Measurements from ENCODE around the gene HES6.

DNA sequence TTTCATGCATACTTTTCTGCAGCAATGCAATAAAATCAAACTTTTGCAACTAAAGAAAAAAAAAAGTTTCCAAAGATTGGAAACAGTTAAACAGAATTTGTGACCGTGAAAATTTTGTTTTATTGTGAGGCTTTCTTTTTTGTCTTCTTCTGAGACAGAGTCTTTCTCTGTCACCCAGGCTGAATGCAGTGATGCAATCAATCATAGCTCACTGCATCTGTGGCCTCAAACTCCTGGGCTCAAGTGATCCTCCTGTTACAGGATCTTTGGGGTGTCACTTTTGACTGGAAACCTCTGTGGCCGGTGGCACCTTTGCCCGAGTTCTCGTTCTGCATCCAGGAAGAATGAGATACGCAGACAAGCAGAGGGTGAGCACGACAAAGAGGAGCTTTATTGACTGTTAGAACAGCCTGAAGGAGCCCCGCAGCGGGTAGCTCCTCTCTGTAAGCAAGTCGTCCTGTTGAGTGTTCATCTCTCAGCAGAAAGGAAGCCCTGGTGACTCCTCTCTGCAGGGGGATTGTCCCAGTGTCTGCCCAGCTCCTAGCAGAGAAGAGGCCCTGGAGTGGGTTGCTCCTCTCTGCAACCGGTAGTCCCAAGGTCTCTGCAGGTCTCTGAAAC is 19.5 kb downstream of the HES6 start:
- TF ChIP-seq, protein P1, sequence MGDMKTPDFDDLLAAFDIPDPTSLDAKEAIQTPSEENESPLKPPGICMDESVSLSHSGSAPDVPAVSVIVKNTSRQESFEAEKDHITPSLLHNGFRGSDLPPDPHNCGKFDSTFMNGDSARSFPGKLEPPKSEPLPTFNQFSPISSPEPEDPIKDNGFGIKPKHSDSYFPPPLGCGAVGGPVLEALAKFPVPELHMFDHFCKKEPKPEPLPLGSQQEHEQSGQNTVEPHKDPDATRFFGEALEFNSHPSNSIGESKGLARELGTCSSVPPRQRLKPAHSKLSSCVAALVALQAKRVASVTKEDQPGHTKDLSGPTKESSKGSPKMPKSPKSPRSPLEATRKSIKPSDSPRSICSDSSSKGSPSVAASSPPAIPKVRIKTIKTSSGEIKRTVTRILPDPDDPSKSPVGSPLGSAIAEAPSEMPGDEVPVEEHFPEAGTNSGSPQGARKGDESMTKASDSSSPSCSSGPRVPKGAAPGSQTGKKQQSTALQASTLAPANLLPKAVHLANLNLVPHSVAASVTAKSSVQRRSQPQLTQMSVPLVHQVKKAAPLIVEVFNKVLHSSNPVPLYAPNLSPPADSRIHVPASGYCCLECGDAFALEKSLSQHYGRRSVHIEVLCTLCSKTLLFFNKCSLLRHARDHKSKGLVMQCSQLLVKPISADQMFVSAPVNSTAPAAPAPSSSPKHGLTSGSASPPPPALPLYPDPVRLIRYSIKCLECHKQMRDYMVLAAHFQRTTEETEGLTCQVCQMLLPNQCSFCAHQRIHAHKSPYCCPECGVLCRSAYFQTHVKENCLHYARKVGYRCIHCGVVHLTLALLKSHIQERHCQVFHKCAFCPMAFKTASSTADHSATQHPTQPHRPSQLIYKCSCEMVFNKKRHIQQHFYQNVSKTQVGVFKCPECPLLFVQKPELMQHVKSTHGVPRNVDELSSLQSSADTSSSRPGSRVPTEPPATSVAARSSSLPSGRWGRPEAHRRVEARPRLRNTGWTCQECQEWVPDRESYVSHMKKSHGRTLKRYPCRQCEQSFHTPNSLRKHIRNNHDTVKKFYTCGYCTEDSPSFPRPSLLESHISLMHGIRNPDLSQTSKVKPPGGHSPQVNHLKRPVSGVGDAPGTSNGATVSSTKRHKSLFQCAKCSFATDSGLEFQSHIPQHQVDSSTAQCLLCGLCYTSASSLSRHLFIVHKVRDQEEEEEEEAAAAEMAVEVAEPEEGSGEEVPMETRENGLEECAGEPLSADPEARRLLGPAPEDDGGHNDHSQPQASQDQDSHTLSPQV (IDR thresholded peaks at IDR 0.05) = no peak
- TF ChIP-seq, protein P2, sequence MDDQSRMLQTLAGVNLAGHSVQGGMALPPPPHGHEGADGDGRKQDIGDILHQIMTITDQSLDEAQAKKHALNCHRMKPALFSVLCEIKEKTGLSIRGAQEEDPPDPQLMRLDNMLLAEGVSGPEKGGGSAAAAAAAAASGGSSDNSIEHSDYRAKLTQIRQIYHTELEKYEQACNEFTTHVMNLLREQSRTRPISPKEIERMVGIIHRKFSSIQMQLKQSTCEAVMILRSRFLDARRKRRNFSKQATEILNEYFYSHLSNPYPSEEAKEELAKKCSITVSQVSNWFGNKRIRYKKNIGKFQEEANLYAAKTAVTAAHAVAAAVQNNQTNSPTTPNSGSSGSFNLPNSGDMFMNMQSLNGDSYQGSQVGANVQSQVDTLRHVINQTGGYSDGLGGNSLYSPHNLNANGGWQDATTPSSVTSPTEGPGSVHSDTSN (IDR thresholded peaks at IDR 0.05; ENCODE audit: insufficient replicate concordance, low read depth, low read length) = no peak
- TF ChIP-seq TBL1XR1 (IDR thresholded peaks at IDR 0.05; ENCODE audit: low read depth, low read length) (no peak), POLR2A (IDR thresholded peaks at IDR 0.05; ENCODE audit: low read depth, low read length) (no peak), ATF7 (IDR thresholded peaks at IDR 0.05; ENCODE audit: low read depth) (no peak), CBFB (IDR thresholded peaks at IDR 0.05; ENCODE audit: low read depth) (no peak), POLR2AphosphoS2 (IDR thresholded peaks at IDR 0.05; ENCODE audit: low read depth, low read length) (no peak), HDAC2 (IDR thresholded peaks at IDR 0.05) (no peak)
- TF ChIP-seq, protein P3, sequence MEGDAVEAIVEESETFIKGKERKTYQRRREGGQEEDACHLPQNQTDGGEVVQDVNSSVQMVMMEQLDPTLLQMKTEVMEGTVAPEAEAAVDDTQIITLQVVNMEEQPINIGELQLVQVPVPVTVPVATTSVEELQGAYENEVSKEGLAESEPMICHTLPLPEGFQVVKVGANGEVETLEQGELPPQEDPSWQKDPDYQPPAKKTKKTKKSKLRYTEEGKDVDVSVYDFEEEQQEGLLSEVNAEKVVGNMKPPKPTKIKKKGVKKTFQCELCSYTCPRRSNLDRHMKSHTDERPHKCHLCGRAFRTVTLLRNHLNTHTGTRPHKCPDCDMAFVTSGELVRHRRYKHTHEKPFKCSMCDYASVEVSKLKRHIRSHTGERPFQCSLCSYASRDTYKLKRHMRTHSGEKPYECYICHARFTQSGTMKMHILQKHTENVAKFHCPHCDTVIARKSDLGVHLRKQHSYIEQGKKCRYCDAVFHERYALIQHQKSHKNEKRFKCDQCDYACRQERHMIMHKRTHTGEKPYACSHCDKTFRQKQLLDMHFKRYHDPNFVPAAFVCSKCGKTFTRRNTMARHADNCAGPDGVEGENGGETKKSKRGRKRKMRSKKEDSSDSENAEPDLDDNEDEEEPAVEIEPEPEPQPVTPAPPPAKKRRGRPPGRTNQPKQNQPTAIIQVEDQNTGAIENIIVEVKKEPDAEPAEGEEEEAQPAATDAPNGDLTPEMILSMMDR (IDR thresholded peaks at IDR 0.05 in 2 of 3, conservative IDR thresholded peaks at IDR 0.05 in 1 of 3; ENCODE audit: control insufficient read depth in 2 of 3, extremely low read depth in 1 of 3, insufficient read depth in 1 of 3, low read depth in 3 of 3, low read length in 3 of 3) = no peak
- TF ChIP-seq, protein P4, sequence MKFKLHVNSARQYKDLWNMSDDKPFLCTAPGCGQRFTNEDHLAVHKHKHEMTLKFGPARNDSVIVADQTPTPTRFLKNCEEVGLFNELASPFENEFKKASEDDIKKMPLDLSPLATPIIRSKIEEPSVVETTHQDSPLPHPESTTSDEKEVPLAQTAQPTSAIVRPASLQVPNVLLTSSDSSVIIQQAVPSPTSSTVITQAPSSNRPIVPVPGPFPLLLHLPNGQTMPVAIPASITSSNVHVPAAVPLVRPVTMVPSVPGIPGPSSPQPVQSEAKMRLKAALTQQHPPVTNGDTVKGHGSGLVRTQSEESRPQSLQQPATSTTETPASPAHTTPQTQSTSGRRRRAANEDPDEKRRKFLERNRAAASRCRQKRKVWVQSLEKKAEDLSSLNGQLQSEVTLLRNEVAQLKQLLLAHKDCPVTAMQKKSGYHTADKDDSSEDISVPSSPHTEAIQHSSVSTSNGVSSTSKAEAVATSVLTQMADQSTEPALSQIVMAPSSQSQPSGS (IDR thresholded peaks at IDR 0.05; ENCODE audit: low read length) = no peak

All from GM12878 (cell line).